HCT116 (cell line): ENCODE results near the gene ZMYND11.

Experiments used
- CTCF ChIP-seq, 3 experiments: fragments of 200-600 bp in 1 of 3; sonication (generic) in 1 of 3; IDR thresholded peaks in 2 of 3; conservative IDR thresholded peaks in 1 of 3; 2 replicates each; pipeline ENCODE4 v1.5.1; 2012 to 2017; ENCODE audit warnings: low read depth in 2 of 3, low read length in 2 of 3, antibody characterized with exemption in 1 of 3, borderline replicate concordance in 1 of 3, control low read depth in 1 of 3, mild to moderate bottlenecking in 1 of 3, mixed read lengths in 1 of 3, mixed run types in 1 of 3, moderate library complexity in 1 of 3; ENCODE audit not compliant: insufficient read depth in 1 of 3
- EGR1 ChIP-seq: IDR thresholded peaks from 2 replicates; pipeline ENCODE4 v1.6.1; 2012; ENCODE audit warnings: low read depth
- ELF1 ChIP-seq: IDR thresholded peaks from 2 replicates; pipeline ENCODE4 v1.6.1; 2012; ENCODE audit warnings: low read depth, borderline replicate concordance
- FOSL1 ChIP-seq: IDR thresholded peaks from 2 replicates; pipeline ENCODE4 v1.6.1; 2012; ENCODE audit warnings: low read depth
- MAX ChIP-seq: IDR thresholded peaks from 2 replicates; pipeline ENCODE4 v1.6.1; 2012
- POLR2A ChIP-seq: IDR thresholded peaks from 2 replicates; pipeline ENCODE4 v1.7.0; 2011; ENCODE audit warnings: borderline replicate concordance; ENCODE audit not compliant: insufficient read depth, insufficient read length; ENCODE audit errors: extremely low read depth
- RAD21 ChIP-seq: IDR thresholded peaks from 2 replicates; pipeline ENCODE4 v1.6.1; 2012; ENCODE audit warnings: low read depth, mild to moderate bottlenecking
- REST ChIP-seq: IDR thresholded peaks from 2 replicates; pipeline ENCODE4 v1.6.1; 2012; ENCODE audit warnings: low read depth
- SIN3A ChIP-seq: IDR thresholded peaks from 2 replicates; pipeline ENCODE4 v1.6.1; 2012; ENCODE audit warnings: low read depth
- SP1 ChIP-seq: IDR thresholded peaks from 2 replicates; pipeline ENCODE4 v1.6.1; 2012; ENCODE audit warnings: low read depth
- TCF7L2 ChIP-seq: IDR thresholded peaks from 2 replicates; pipeline ENCODE4 v1.7.0; 2011; ENCODE audit warnings: borderline replicate concordance, inconsistent platforms; ENCODE audit not compliant: insufficient read depth, insufficient read length; ENCODE audit errors: extremely low read depth

GRCh38 chr10:230758-231157, 95.5 kb downstream of the ZMYND11 start:
- TF ChIP-seq CTCF (IDR thresholded peaks at IDR 0.05 in 2 of 3, conservative IDR thresholded peaks at IDR 0.05 in 1 of 3; ENCODE audit: borderline replicate concordance in 1 of 3, insufficient read depth in 1 of 3, low read depth in 2 of 3, low read length in 2 of 3) (peak; percentile 32 to 83 (median 79); a peak in 5 of 6 replicates), MAX (no peak), SIN3A (no peak), ELF1 (no peak), SP1 (no peak), EGR1 (no peak), FOSL1 (no peak), POLR2A (no peak), REST (no peak), TCF7L2 (no peak), RAD21 (peak; percentile 36)
